SK-N-SH (cell line): ENCODE data around the gene NTN5. TPM values are rescaled to one million over a fixed set of nuclear protein-coding genes. Genes with fewer than 3 reads are reported as not detected.

Experiments
- CTCF ChIA-PET: fragments of 300-600, 350-600 bp; formaldehyde crosslinking; extraction: SDS; loops from one replicate; lab custom pipeline; 2021; lab: Yijun Ruan, JAX
- POLR2A ChIA-PET: fragments of 350-600 bp; sonication (Branson Sonifier 250); formaldehyde crosslinking; extraction: SDS; loops from one replicate; lab custom pipeline; 2020; ENCODE audit warnings: antibody characterized with exemption, inconsistent platforms; lab: Yijun Ruan, JAX
- DNase-seq: peaks from one replicate; pipeline ENCODE4 v3.0.0; 2012
- H2AFZ ChIP-seq: fragments of 200-600 bp; sonication (generic); 2 replicates; pipeline ENCODE4 v1.8.1; 2016; ENCODE audit warnings: antibody characterized with exemption, mild to moderate bottlenecking, low read depth
- H3F3A ChIP-seq: fragments of 200-600 bp; sonication (generic); replicated peaks from 2 replicates; pipeline ENCODE3; 2016; ENCODE audit warnings: antibody characterized with exemption, mild to moderate bottlenecking; ENCODE audit not compliant: insufficient read depth
- H3K27ac ChIP-seq, 2 experiments: fragments of 200-500 bp in 1 of 2; fragments of 200-600 bp in 1 of 2; sonication (Bioruptor generic) in 1 of 2; sonication (generic), shearing (Covaris generic) in 1 of 2; 2 replicates each; pipeline versions ENCODE4 v1.5.1 to v1.6.1; 2014 to 2016; ENCODE audit warnings: low read depth in 2 of 2, inconsistent platforms in 1 of 2, low read length in 1 of 2, mild to moderate bottlenecking in 1 of 2, mixed read lengths in 1 of 2
- H3K27me3 ChIP-seq: fragments of 200-600 bp; sonication (generic), shearing (Covaris generic); 2 replicates; pipeline ENCODE4 v1.6.1; 2016; ENCODE audit warnings: mixed run types; ENCODE audit not compliant: insufficient read depth
- H3K36me3 ChIP-seq, 2 experiments: fragments of 200-500 bp in 1 of 2; fragments of 200-600 bp in 1 of 2; sonication (Bioruptor generic) in 1 of 2; sonication (generic) in 1 of 2; replicated peaks in 1 of 2; 2 replicates each; pipeline versions ENCODE3 to v1.5.1; 2014 to 2016; ENCODE audit warnings: low read length in 1 of 2, mild to moderate bottlenecking in 1 of 2; ENCODE audit not compliant: insufficient read depth in 2 of 2, control insufficient read depth in 1 of 2
- H3K4me1 ChIP-seq, 2 experiments: fragments of 200-500 bp in 1 of 2; fragments of 200-600 bp in 1 of 2; sonication (Bioruptor generic) in 1 of 2; sonication (generic), shearing (Covaris generic) in 1 of 2; 2 replicates each; pipeline versions ENCODE4 v1.5.1 to v1.6.1; 2014 to 2016; ENCODE audit warnings: low read depth in 1 of 2, low read length in 1 of 2, mixed run types in 1 of 2; ENCODE audit not compliant: insufficient read depth in 2 of 2, control insufficient read depth in 1 of 2
- H3K4me2 ChIP-seq: fragments of 200-600 bp; sonication (generic), shearing (Covaris generic); 2 replicates; pipeline ENCODE4 v1.6.1; 2017; ENCODE audit warnings: mixed run types
- H3K4me3 ChIP-seq, 2 experiments: fragments of 200-500 bp in 1 of 2; fragments of 200-600 bp in 1 of 2; sonication (Bioruptor generic) in 1 of 2; sonication (generic), shearing (Covaris generic) in 1 of 2; 2 replicates each; pipeline versions ENCODE4 v1.5.1 to v1.8.1; 2014 to 2016; ENCODE audit warnings: low read depth in 2 of 2, inconsistent platforms in 1 of 2, low read length in 1 of 2, mild to moderate bottlenecking in 1 of 2, mixed read lengths in 1 of 2, moderate library complexity in 1 of 2
- H3K79me2 ChIP-seq: fragments of 200-600 bp; sonication (generic); 2 replicates; pipeline ENCODE4 v1.8.1; 2017; ENCODE audit warnings: mild to moderate bottlenecking; ENCODE audit not compliant: insufficient read depth
- H3K9ac ChIP-seq: fragments of 200-600 bp; sonication (generic); 2 replicates; pipeline ENCODE4 v1.6.1; 2017; ENCODE audit warnings: mixed run types
- H3K9me2 ChIP-seq: fragments of 200-600 bp; sonication (generic); 2 replicates; pipeline ENCODE4 v1.6.1; 2017; ENCODE audit warnings: mixed run types
- H3K9me3 ChIP-seq: fragments of 200-600 bp; sonication (generic); 2 replicates; pipeline ENCODE4 v1.6.1; 2017; ENCODE audit warnings: mixed run types, mild to moderate bottlenecking, moderate library complexity
- H4K20me1 ChIP-seq: fragments of 200-600 bp; sonication (generic); 2 replicates; pipeline ENCODE4 v1.6.1; 2017; ENCODE audit warnings: mild to moderate bottlenecking, mixed run types; ENCODE audit not compliant: insufficient read depth
- CHD2 ChIP-seq: fragments of 150-350 bp; IDR thresholded peaks from 2 replicates; pipeline ENCODE4 v1.6.1; 2018; ENCODE audit warnings: low read length; ENCODE audit not compliant: partially characterized antibody
- EP300 ChIP-seq, 2 experiments: IDR thresholded peaks; 2 replicates each; pipeline versions ENCODE4 v1.4.0 to v1.6.1; 2012; ENCODE audit warnings: borderline replicate concordance in 1 of 2, low read depth in 1 of 2, low read length in 1 of 2
- FOXJ3 ChIP-seq: sonication (generic); formaldehyde crosslinking; IDR thresholded peaks from 2 replicates; pipeline ENCODE4 v1.5.1; 2020; ENCODE audit warnings: mild to moderate bottlenecking, missing genetic modification reagents
- FOXM1 ChIP-seq: IDR thresholded peaks from 2 replicates; pipeline ENCODE4 v1.4.0; 2012; ENCODE audit warnings: low read depth, mild to moderate bottlenecking
- GABPA ChIP-seq: IDR thresholded peaks from 2 replicates; pipeline ENCODE4 v1.4.0; 2012; ENCODE audit warnings: low read depth, mild to moderate bottlenecking
- JUND ChIP-seq: IDR thresholded peaks from 2 replicates; pipeline ENCODE4 v1.4.0; 2012
- NFIC ChIP-seq: IDR thresholded peaks from 2 replicates; pipeline ENCODE4 v1.4.0; 2012; ENCODE audit warnings: borderline replicate concordance
- POLR2AphosphoS5 ChIP-seq: IDR thresholded peaks from 2 replicates; pipeline ENCODE4 v1.6.1; 2012; ENCODE audit warnings: low read depth, low read length
- RAD21 ChIP-seq: IDR thresholded peaks from 2 replicates; pipeline ENCODE4 v1.6.1; 2012; ENCODE audit warnings: mild to moderate bottlenecking, low read length
- RFX5 ChIP-seq: IDR thresholded peaks from 2 replicates; pipeline ENCODE4 v1.6.1; 2012; ENCODE audit warnings: mild to moderate bottlenecking, improper control_type of control experiment, low read length
- RXRA ChIP-seq: IDR thresholded peaks from 2 replicates; pipeline ENCODE4 v1.4.0; 2012; ENCODE audit warnings: low read depth, mild to moderate bottlenecking, borderline replicate concordance
- SIN3A ChIP-seq: IDR thresholded peaks from 2 replicates; pipeline ENCODE4 v1.6.1; 2012; ENCODE audit warnings: low read depth, mild to moderate bottlenecking, low read length, moderate library complexity, borderline replicate concordance
- SMC3 ChIP-seq: IDR thresholded peaks from 2 replicates; pipeline ENCODE4 v1.6.1; 2012; ENCODE audit warnings: low read depth, low read length, improper control_type of control experiment
- TAF1 ChIP-seq: IDR thresholded peaks from 2 replicates; pipeline ENCODE4 v1.6.1; 2012; ENCODE audit warnings: low read depth, mild to moderate bottlenecking, low read length, moderate library complexity, borderline replicate concordance
- TCF12 ChIP-seq: IDR thresholded peaks from 2 replicates; pipeline ENCODE4 v1.4.0; 2012
- TEAD4 ChIP-seq: IDR thresholded peaks from 2 replicates; pipeline ENCODE4 v1.4.0; 2012; ENCODE audit warnings: mild to moderate bottlenecking, borderline replicate concordance; ENCODE audit not compliant: insufficient read depth
- YY1 ChIP-seq: IDR thresholded peaks from 2 replicates; pipeline ENCODE4 v1.4.0; 2012; ENCODE audit warnings: low read depth, mild to moderate bottlenecking
- WGBS: methylation state at CpG from one replicate; pipeline ENCODE4 v1.1.6; 2017; ENCODE audit warnings: low lambda C conversion rate; 5-methylcytosine and 5-hydroxymethylcytosine counted together
- polyA plus RNA-seq, 3 experiments: library from polyadenylated mRNA; depleted of rRNA; stranded (reverse); fragments of >200 nt; gene quantifications; 2 replicates each; pipeline ENCODE4 v1.2.3, GENCODE V29; 2012
- TF ChIP-seq, protein P1 (sequence below): fragments of 150-350 bp; IDR thresholded peaks from 2 replicates; pipeline ENCODE4 v1.6.1; 2017; ENCODE audit warnings: antibody characterized with exemption, low read length, low read depth, borderline replicate concordance
- TF ChIP-seq, protein P2 (sequence below): fragments of 200-600 bp; sonication (generic); IDR thresholded peaks from 2 replicates; pipeline ENCODE4 v1.6.1; 2017; ENCODE audit warnings: antibody characterized with exemption, mild to moderate bottlenecking, moderate library complexity
- TF ChIP-seq, protein P3 (sequence below): IDR thresholded peaks from 2 replicates; pipeline ENCODE4 v1.4.0; 2012; ENCODE audit warnings: low read depth
- TF ChIP-seq, protein P4 (sequence below): fragments of 150-350 bp; IDR thresholded peaks from 2 replicates; pipeline ENCODE4 v1.6.1; 2016; ENCODE audit warnings: mild to moderate bottlenecking, low read depth, low read length
- TF ChIP-seq, protein P5 (sequence below): IDR thresholded peaks from 2 replicates; pipeline ENCODE4 v1.4.0; 2012; ENCODE audit warnings: low read depth, borderline replicate concordance

The NTN5 gene
- polyA plus RNA-seq, 1 of the 3 experiments (the other 2 are of a cell fraction): 0.74 TPM

DNA sequence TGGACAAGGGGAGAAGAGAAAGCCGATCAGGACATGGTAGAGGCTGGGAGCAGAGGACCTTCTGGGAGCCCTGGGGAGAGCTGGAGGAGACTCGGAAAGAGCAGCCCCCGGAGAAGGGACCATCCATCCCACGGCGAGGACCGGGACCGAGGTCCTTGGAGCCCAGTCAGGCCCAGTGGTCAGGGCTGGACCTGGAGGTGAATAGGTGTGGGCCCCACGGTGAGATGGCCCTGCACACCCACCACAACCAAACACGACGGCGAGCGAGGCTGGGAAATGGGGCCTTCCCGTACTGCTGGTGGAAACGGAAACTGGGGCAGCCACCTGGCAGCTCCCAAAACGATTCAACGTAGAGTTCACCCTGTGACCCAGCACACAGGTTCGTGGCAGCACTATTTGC, 3.7 kb upstream of the NTN5 start:
- Histone ChIP-seq H3K4me1 (peaks cover 0 to 8% of the 10 kb centered on the region in 2 experiments; a peak in 1 of 4 replicates), H3K9ac (no peak overlapping the region), H3K9me2 (no peaks in the 10 kb centered on the region), H2AFZ (no peak overlapping the region), H3K4me2 (no peak overlapping the region), H3K9me3 (no peaks in the 10 kb centered on the region), H4K20me1 (no peaks in the 10 kb centered on the region), H3K36me3 (no peaks in the 10 kb centered on the region), H3K79me2 (no peaks in the 10 kb centered on the region), H3K27ac (no peak overlapping the region), H3K4me3 (no peak overlapping the region), H3F3A (no peaks in the 10 kb centered on the region), H3K27me3 (no peaks in the 10 kb centered on the region)
- no peak for DNase-seq
- WGBS: 84% methylated on average over 17 of the region's 17 CpGs
- TF ChIP-seq YY1: no peak
- ChIA-PET POLR2A (no interaction called here), CTCF (interaction anchor here (0.8 to 3.7 kb wide), 10 partner anchors 17 to 294 kb away, joined by 3 to 35 read pairs (median 7); partner anchors contain the start of gene CA11)

DNA sequence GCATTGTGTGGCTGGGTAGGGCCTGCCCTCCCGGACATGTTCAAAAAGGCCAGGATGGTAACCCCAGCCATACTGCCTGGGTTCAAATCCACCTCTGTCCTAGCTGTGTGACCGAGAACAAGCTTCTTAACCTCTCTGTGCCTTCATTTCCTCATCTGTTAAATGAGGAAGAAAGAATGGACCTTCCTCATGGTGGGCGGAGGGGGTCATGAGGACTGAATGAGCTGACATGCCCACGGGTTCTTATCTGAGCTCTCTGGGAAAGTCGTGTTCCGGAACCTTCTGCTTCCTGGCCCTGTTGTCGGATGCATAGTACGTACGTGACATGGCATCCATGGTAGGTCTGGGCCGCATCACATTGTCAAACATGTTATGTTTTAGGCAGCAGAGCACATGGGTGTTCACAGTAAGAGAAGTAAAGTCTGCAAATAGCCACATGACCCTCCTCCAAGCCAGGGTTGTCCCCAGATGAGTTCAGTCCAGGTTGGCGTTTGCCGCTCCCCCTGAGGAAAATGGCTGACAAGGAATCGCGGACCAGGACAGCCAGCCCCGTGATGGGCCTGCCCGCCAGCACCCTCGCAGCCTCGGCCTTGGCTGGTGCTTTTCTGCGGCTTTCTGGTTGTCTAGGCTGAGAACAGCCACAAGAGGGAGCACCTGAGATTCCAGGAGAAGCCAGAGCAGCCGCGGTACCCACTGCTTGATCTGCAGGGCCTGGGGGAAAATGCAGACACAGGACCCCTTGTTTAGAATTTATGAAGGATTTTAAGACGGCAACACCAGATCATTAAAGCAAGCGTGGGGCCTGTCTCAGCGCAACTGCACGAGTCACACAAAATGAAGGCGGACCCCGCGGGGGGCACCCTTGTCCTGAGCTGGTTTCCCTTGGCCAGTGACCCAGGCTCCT, 2.4 kb upstream of the NTN5 start:
- WGBS: 67% methylated on average over 19 of the region's 28 CpGs
- Histone ChIP-seq H3K4me3 (no peak overlapping the region), H3K4me1 (peaks cover 0 to 8% of the 10 kb centered on the region in 2 experiments; a peak in 1 of 4 replicates), H3K4me2 (no peak overlapping the region), H4K20me1 (no peaks in the 10 kb centered on the region), H3K79me2 (no peaks in the 10 kb centered on the region), H2AFZ (peak overlapping the region; percentile 79; the same call in 1 of the 2 replicates), H3K9ac (no peak overlapping the region), H3K9me3 (no peaks in the 10 kb centered on the region), H3K36me3 (no peaks in the 10 kb centered on the region), H3K27me3 (no peaks in the 10 kb centered on the region), H3K27ac (peak overlapping the region in 1 of 2 experiments; percentile 1; a peak in 1 of 4 replicates), H3K9me2 (no peaks in the 10 kb centered on the region), H3F3A (no peaks in the 10 kb centered on the region)
- ChIA-PET POLR2A (interaction anchor here (1.0 to 2.1 kb wide), 3 partner anchors 29 to 64 kb away, joined by 3 to 7 read pairs (median 3); partner anchors contain the start of gene CA11), CTCF (interaction anchor here (0.6 to 3.7 kb wide), 35 partner anchors 9 to 296 kb away, joined by 3 to 35 read pairs (median 4); partner anchors contain the start of genes BAX, CA11, FUT2 and IZUMO1)
- peak; percentile 96 for DNase-seq
- TF ChIP-seq POLR2AphosphoS5 (no peak), RXRA (no peak), TEAD4 (no peak), RFX5 (no peak), NFIC (no peak), TCF12 (no peak), YY1 (peak; percentile 60; the same call in 1 of the 2 replicates), FOXJ3 (CRISPR knock-in tag) (no peak), RAD21 (peak; percentile 79), CHD2 (peak; percentile 57), SIN3A (no peak), TAF1 (0 out of 2 replicates have a peak, but pooled peaks have one; percentile 34), GABPA (no peak), FOXM1 (no peak), EP300 (IDR thresholded peaks at IDR 0.05; ENCODE audit: borderline replicate concordance in 1 of 2, low read depth in 1 of 2, low read length in 1 of 2) (no peak), JUND (no peak), SMC3 (peak; percentile 80)
- TF ChIP-seq, protein P1, sequence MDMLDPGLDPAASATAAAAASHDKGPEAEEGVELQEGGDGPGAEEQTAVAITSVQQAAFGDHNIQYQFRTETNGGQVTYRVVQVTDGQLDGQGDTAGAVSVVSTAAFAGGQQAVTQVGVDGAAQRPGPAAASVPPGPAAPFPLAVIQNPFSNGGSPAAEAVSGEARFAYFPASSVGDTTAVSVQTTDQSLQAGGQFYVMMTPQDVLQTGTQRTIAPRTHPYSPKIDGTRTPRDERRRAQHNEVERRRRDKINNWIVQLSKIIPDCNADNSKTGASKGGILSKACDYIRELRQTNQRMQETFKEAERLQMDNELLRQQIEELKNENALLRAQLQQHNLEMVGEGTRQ: no peak
- TF ChIP-seq, protein P2, sequence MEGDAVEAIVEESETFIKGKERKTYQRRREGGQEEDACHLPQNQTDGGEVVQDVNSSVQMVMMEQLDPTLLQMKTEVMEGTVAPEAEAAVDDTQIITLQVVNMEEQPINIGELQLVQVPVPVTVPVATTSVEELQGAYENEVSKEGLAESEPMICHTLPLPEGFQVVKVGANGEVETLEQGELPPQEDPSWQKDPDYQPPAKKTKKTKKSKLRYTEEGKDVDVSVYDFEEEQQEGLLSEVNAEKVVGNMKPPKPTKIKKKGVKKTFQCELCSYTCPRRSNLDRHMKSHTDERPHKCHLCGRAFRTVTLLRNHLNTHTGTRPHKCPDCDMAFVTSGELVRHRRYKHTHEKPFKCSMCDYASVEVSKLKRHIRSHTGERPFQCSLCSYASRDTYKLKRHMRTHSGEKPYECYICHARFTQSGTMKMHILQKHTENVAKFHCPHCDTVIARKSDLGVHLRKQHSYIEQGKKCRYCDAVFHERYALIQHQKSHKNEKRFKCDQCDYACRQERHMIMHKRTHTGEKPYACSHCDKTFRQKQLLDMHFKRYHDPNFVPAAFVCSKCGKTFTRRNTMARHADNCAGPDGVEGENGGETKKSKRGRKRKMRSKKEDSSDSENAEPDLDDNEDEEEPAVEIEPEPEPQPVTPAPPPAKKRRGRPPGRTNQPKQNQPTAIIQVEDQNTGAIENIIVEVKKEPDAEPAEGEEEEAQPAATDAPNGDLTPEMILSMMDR: peak; percentile 82
- TF ChIP-seq, protein P3, sequence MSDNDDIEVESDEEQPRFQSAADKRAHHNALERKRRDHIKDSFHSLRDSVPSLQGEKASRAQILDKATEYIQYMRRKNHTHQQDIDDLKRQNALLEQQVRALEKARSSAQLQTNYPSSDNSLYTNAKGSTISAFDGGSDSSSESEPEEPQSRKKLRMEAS: no peak
- TF ChIP-seq, protein P4, sequence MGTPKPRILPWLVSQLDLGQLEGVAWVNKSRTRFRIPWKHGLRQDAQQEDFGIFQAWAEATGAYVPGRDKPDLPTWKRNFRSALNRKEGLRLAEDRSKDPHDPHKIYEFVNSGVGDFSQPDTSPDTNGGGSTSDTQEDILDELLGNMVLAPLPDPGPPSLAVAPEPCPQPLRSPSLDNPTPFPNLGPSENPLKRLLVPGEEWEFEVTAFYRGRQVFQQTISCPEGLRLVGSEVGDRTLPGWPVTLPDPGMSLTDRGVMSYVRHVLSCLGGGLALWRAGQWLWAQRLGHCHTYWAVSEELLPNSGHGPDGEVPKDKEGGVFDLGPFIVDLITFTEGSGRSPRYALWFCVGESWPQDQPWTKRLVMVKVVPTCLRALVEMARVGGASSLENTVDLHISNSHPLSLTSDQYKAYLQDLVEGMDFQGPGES: no peak
- TF ChIP-seq, protein P5, sequence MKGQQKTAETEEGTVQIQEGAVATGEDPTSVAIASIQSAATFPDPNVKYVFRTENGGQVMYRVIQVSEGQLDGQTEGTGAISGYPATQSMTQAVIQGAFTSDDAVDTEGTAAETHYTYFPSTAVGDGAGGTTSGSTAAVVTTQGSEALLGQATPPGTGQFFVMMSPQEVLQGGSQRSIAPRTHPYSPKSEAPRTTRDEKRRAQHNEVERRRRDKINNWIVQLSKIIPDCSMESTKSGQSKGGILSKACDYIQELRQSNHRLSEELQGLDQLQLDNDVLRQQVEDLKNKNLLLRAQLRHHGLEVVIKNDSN: no peak
